Measurements from ENCODE around the gene IL16.

GRCh38 chr15:81229586-81229985, 32.9 kb downstream of the IL16 start:
- TF ChIP-seq POLR2AphosphoS5 (IDR thresholded peaks at IDR 0.05; ENCODE audit: borderline replicate concordance, low read depth, low read length) (no peak), EZH2 (IDR thresholded peaks at IDR 0.05) (no peak), FOXP2 (optimal IDR thresholded peaks at IDR 0.05; ENCODE audit: control extremely low read depth, extremely low read length, insufficient read depth) (no peak)

Measured in SK-N-MC (cell line).